Spleen (tissue), 7 donors: ENCODE measurements around the gene OST4.

Experiments
- POLR2AphosphoS5 ChIP-seq, 3 donors: sonication (generic); formaldehyde crosslinking; IDR thresholded peaks; one replicate each; pipeline ENCODE4 v1.5.1; 2017; ENCODE audit warnings: antibody characterized with exemption in 3 of 3
- TF ChIP-seq, protein P1 (sequence below), 11 experiments: fragments of 200-600 bp in 7 of 11; fragments of 450-650 bp in 4 of 11; sonication (generic) in 4 of 11; IDR thresholded peaks in 8 of 11; conservative IDR thresholded peaks in 3 of 11; 1 replicate in 7 of 11; 2 replicates in 4 of 11; pipeline versions ENCODE4 v1.4.0 to v1.8.0; 2016 to 2021; ENCODE audit warnings: antibody characterized with exemption in 11 of 11, inconsistent platforms in 4 of 11, mild to moderate bottlenecking in 1 of 11
- donor health status: DM: no; HTN: no; CAD: no; lungs with moderate emphysema.
- donor health status: DM: no; HTN: no; CAD: no.
- donor health status: DM: no; HTN: no; CAD: no.

DNA sequence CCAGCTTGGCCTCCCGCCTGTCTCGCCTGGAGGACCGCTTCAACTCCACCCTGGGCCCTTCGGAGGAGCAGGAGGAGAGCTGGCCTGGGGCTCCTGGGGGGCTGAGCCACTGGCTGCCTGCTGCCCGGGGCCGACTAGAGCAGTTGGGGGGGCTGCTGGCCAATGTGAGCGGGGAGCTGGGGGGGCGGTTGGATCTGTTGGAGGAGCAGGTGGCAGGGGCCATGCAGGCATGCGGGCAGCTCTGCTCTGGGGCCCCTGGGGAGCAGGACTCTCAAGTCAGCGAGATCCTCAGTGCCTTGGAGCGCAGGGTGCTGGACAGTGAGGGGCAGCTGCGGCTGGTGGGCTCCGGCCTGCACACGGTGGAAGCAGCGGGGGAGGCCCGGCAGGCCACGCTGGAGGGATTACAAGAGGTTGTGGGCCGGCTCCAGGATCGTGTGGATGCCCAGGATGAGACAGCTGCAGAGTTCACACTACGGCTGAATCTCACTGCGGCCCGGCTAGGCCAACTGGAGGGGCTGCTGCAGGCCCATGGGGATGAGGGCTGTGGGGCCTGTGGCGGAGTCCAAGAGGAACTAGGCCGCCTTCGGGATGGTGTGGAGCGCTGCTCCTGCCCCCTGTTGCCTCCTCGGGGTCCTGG, 11.4 kb upstream of the OST4 start:
- TF ChIP-seq, protein P1, sequence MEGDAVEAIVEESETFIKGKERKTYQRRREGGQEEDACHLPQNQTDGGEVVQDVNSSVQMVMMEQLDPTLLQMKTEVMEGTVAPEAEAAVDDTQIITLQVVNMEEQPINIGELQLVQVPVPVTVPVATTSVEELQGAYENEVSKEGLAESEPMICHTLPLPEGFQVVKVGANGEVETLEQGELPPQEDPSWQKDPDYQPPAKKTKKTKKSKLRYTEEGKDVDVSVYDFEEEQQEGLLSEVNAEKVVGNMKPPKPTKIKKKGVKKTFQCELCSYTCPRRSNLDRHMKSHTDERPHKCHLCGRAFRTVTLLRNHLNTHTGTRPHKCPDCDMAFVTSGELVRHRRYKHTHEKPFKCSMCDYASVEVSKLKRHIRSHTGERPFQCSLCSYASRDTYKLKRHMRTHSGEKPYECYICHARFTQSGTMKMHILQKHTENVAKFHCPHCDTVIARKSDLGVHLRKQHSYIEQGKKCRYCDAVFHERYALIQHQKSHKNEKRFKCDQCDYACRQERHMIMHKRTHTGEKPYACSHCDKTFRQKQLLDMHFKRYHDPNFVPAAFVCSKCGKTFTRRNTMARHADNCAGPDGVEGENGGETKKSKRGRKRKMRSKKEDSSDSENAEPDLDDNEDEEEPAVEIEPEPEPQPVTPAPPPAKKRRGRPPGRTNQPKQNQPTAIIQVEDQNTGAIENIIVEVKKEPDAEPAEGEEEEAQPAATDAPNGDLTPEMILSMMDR (IDR thresholded peaks at IDR 0.05 in 8 of 11, conservative IDR thresholded peaks at IDR 0.05 in 3 of 11), result no peak
- TF ChIP-seq POLR2AphosphoS5 (IDR thresholded peaks at IDR 0.05), result no peak
